HepG2 (cell line): Measurements from ENCODE around the gene SALL4. TPM values are rescaled to one million over a fixed set of nuclear protein-coding genes. Genes with fewer than 3 reads are reported as not detected.

Experiments
- CHD2 ChIP-seq: IDR thresholded peaks from 2 replicates; pipeline ENCODE4 v1.6.1; 2011; ENCODE audit warnings: low read depth, low read length, improper control_type of control experiment
- HHEX ChIP-seq: IDR thresholded peaks from 2 replicates; pipeline ENCODE4 v1.6.1; 2016; ENCODE audit warnings: control low read depth
- NCOA2 ChIP-seq: sonication (generic); formaldehyde crosslinking; IDR thresholded peaks from 2 replicates; pipeline ENCODE4 v1.8.0; 2022; ENCODE audit warnings: inconsistent platforms
- PLRG1 ChIP-seq: fragments of 450-650 bp; conservative IDR thresholded peaks from 2 replicates; pipeline ENCODE4 v1.6.1; 2016
- POGZ ChIP-seq: sonication (generic); formaldehyde crosslinking; IDR thresholded peaks from 2 replicates; pipeline ENCODE4 v1.4.0; 2020; ENCODE audit warnings: mild to moderate bottlenecking, missing genetic modification reagents
- SRY ChIP-seq: sonication (generic); formaldehyde crosslinking; IDR thresholded peaks from 2 replicates; pipeline ENCODE4 v1.8.0; 2022; ENCODE audit warnings: mild to moderate bottlenecking, missing genetic modification reagents
- TEAD3 ChIP-seq: optimal IDR thresholded peaks from 2 replicates; pipeline ENCODE3; 2016; ENCODE audit warnings: borderline replicate concordance
- ZNF232 ChIP-seq: sonication (generic); formaldehyde crosslinking; IDR thresholded peaks from 2 replicates; pipeline ENCODE4 v1.4.0; 2020; ENCODE audit warnings: missing genetic modification reagents, borderline replicate concordance
- ZNF274 ChIP-seq: sonication (generic); formaldehyde crosslinking; IDR thresholded peaks from 2 replicates; pipeline ENCODE4 v1.5.1; 2020; ENCODE audit warnings: mild to moderate bottlenecking, missing genetic modification reagents
- ZNF326 ChIP-seq: sonication (generic); formaldehyde crosslinking; IDR thresholded peaks from 2 replicates; pipeline ENCODE4 v1.4.0; 2020; ENCODE audit warnings: missing genetic modification reagents, borderline replicate concordance
- ZNF333 ChIP-seq: sonication (generic); formaldehyde crosslinking; IDR thresholded peaks from 2 replicates; pipeline ENCODE4 v1.4.0; 2020; ENCODE audit warnings: mild to moderate bottlenecking, missing genetic modification reagents, borderline replicate concordance
- ZSCAN30 ChIP-seq: sonication (generic); formaldehyde crosslinking; IDR thresholded peaks from 2 replicates; pipeline ENCODE4 v1.5.0; 2020; ENCODE audit warnings: mild to moderate bottlenecking, missing genetic modification reagents
- polyA plus RNA-seq, 8 experiments: library from polyadenylated mRNA; depleted of rRNA in 3 of 8; stranded (reverse) in 7 of 8; unstranded in 1 of 8; fragments of >200 nt; fragmentation: Illumina TruSeq in 4 of 8; extraction: Trizol in 4 of 8; gene quantifications; 2 replicates each; pipeline versions ENCODE4 v1.2.1 to v1.2.3, GENCODE V29; 2011 to 2016; ENCODE audit warnings: low read depth in 4 of 8, missing spikeins in 1 of 8, mixed read lengths in 1 of 8; ENCODE audit not compliant: insufficient read depth in 1 of 8
- total RNA-seq, 5 experiments: library from RNA; depleted of rRNA; stranded (reverse); fragments of >200 nt; fragmentation: Illumina TruSeq; extraction: Trizol; gene quantifications; 2 replicates each; pipeline ENCODE4 v1.2.3, GENCODE V29; 2016; ENCODE audit warnings: low read depth in 1 of 5
- TF ChIP-seq, protein P1 (sequence below): sonication (generic); formaldehyde crosslinking; IDR thresholded peaks from 2 replicates; pipeline ENCODE4 v1.5.0; 2020; ENCODE audit warnings: mild to moderate bottlenecking, missing genetic modification reagents
- TF ChIP-seq, protein P2 (sequence below): sonication (generic); formaldehyde crosslinking; IDR thresholded peaks from 2 replicates; pipeline ENCODE4 v1.4.0; 2020; ENCODE audit warnings: missing genetic modification reagents, borderline replicate concordance
- TF ChIP-seq, protein P3 (sequence below): sonication (generic); formaldehyde crosslinking; IDR thresholded peaks from 2 replicates; pipeline ENCODE4 v1.5.0; 2020; ENCODE audit warnings: missing genetic modification reagents, mild to moderate bottlenecking, borderline replicate concordance
- TF ChIP-seq, protein P4 (sequence below): sonication (generic); formaldehyde crosslinking; IDR thresholded peaks from 2 replicates; pipeline ENCODE4 v1.4.0; 2020; ENCODE audit warnings: missing genetic modification reagents
- TF ChIP-seq, protein P5 (sequence below): sonication (generic); formaldehyde crosslinking; conservative IDR thresholded peaks from 2 replicates; pipeline ENCODE4 v1.4.0; 2020; ENCODE audit warnings: missing genetic modification reagents
- TF ChIP-seq, protein P6 (sequence below): IDR thresholded peaks from 2 replicates; pipeline ENCODE4 v1.6.1; 2016; ENCODE audit warnings: low read depth, control low read depth

SALL4 gene
- total and polyA plus RNA-seq, 2 of the 13 experiments (the other 11 are each of a cell fraction or from before 2014, with no cell fraction given), result 0.33 to 1.8 TPM

DNA sequence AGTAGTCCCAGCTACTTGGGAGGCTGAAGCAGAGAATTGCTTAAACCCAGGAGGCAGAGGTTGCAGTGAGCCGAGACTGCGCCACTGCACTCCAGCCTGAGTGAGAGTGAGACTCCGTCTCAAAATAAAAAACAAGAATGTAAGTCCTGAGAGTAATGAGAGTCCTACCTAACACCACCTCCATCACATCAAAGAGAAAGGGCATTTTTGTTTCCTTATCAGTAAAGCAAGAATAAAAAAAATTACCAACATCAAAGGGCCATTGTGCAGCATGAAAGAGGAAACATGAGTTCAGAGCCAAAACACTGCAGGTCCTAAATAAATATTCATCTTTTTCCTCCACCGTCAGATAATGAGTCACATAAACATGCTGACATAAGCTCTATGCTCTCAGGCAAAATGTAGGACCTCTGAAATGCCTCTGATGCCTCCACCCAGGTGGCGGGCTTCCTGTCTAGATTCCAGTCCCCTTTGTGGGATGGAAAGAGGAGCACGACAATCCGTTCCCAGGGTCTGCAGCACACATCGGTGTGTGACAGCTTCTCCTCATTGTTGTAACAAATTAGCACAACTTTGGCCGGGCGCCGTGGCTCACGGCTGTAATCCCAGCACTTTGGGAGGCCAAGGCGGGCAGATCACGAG, 41.3 kb downstream of the SALL4 start (continued):
- no peak for TF ChIP-seq ZNF274
- TF ChIP-seq, protein P1, sequence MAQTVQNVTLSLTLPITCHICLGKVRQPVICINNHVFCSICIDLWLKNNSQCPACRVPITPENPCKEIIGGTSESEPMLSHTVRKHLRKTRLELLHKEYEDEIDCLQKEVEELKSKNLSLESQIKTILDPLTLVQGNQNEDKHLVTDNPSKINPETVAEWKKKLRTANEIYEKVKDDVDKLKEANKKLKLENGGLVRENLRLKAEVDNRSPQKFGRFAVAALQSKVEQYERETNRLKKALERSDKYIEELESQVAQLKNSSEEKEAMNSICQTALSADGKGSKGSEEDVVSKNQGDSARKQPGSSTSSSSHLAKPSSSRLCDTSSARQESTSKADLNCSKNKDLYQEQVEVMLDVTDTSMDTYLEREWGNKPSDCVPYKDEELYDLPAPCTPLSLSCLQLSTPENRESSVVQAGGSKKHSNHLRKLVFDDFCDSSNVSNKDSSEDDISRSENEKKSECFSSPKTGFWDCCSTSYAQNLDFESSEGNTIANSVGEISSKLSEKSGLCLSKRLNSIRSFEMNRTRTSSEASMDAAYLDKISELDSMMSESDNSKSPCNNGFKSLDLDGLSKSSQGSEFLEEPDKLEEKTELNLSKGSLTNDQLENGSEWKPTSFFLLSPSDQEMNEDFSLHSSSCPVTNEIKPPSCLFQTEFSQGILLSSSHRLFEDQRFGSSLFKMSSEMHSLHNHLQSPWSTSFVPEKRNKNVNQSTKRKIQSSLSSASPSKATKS, result no peak
- TF ChIP-seq ZNF326 (CRISPR knock-in tag), result no peak
- TF ChIP-seq CHD2, result no peak
- TF ChIP-seq PLRG1, result no peak
- TF ChIP-seq ZSCAN30 (CRISPR knock-in tag), result no peak
- TF ChIP-seq, protein P2, sequence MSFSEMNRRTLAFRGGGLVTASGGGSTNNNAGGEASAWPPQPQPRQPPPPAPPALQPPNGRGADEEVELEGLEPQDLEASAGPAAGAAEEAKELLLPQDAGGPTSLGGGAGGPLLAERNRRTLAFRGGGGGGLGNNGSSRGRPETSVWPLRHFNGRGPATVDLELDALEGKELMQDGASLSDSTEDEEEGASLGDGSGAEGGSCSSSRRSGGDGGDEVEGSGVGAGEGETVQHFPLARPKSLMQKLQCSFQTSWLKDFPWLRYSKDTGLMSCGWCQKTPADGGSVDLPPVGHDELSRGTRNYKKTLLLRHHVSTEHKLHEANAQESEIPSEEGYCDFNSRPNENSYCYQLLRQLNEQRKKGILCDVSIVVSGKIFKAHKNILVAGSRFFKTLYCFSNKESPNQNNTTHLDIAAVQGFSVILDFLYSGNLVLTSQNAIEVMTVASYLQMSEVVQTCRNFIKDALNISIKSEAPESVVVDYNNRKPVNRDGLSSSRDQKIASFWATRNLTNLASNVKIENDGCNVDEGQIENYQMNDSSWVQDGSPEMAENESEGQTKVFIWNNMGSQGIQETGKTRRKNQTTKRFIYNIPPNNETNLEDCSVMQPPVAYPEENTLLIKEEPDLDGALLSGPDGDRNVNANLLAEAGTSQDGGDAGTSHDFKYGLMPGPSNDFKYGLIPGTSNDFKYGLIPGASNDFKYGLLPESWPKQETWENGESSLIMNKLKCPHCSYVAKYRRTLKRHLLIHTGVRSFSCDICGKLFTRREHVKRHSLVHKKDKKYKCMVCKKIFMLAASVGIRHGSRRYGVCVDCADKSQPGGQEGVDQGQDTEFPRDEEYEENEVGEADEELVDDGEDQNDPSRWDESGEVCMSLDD (CRISPR knock-in tag), result no peak
- TF ChIP-seq, protein P3, sequence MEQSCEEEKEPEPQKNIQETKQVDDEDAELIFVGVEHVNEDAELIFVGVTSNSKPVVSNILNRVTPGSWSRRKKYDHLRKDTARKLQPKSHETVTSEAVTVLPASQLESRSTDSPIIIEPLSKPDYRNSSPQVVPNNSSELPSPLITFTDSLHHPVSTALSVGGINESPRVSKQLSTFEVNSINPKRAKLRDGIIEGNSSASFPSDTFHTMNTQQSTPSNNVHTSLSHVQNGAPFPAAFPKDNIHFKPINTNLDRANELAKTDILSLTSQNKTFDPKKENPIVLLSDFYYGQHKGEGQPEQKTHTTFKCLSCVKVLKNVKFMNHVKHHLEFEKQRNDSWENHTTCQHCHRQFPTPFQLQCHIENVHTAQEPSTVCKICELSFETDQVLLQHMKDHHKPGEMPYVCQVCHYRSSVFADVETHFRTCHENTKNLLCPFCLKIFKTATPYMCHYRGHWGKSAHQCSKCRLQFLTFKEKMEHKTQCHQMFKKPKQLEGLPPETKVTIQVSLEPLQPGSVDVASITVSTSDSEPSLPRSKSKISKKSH (CRISPR knock-in tag), result no peak
- peak; percentile 68 for TF ChIP-seq TEAD3 (CRISPR knock-in tag)
- no peak for TF ChIP-seq SRY (CRISPR knock-in tag)
- peak; percentile 47; the same call in 1 of the 2 replicates for TF ChIP-seq POGZ (CRISPR knock-in tag)
- TF ChIP-seq NCOA2, result peak; percentile 85
- TF ChIP-seq, protein P4, sequence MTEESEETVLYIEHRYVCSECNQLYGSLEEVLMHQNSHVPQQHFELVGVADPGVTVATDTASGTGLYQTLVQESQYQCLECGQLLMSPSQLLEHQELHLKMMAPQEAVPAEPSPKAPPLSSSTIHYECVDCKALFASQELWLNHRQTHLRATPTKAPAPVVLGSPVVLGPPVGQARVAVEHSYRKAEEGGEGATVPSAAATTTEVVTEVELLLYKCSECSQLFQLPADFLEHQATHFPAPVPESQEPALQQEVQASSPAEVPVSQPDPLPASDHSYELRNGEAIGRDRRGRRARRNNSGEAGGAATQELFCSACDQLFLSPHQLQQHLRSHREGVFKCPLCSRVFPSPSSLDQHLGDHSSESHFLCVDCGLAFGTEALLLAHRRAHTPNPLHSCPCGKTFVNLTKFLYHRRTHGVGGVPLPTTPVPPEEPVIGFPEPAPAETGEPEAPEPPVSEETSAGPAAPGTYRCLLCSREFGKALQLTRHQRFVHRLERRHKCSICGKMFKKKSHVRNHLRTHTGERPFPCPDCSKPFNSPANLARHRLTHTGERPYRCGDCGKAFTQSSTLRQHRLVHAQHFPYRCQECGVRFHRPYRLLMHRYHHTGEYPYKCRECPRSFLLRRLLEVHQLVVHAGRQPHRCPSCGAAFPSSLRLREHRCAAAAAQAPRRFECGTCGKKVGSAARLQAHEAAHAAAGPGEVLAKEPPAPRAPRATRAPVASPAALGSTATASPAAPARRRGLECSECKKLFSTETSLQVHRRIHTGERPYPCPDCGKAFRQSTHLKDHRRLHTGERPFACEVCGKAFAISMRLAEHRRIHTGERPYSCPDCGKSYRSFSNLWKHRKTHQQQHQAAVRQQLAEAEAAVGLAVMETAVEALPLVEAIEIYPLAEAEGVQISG (CRISPR knock-in tag), result peak; percentile 22; the same call in 1 of the 2 replicates
- TF ChIP-seq HHEX (CRISPR knock-in tag), result no peak
- TF ChIP-seq, protein P5, sequence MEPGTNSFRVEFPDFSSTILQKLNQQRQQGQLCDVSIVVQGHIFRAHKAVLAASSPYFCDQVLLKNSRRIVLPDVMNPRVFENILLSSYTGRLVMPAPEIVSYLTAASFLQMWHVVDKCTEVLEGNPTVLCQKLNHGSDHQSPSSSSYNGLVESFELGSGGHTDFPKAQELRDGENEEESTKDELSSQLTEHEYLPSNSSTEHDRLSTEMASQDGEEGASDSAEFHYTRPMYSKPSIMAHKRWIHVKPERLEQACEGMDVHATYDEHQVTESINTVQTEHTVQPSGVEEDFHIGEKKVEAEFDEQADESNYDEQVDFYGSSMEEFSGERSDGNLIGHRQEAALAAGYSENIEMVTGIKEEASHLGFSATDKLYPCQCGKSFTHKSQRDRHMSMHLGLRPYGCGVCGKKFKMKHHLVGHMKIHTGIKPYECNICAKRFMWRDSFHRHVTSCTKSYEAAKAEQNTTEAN (CRISPR knock-in tag), result peak; percentile 64
- TF ChIP-seq, protein P6, sequence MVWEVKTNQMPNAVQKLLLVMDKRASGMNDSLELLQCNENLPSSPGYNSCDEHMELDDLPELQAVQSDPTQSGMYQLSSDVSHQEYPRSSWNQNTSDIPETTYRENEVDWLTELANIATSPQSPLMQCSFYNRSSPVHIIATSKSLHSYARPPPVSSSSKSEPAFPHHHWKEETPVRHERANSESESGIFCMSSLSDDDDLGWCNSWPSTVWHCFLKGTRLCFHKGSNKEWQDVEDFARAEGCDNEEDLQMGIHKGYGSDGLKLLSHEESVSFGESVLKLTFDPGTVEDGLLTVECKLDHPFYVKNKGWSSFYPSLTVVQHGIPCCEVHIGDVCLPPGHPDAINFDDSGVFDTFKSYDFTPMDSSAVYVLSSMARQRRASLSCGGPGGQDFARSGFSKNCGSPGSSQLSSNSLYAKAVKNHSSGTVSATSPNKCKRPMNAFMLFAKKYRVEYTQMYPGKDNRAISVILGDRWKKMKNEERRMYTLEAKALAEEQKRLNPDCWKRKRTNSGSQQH, result no peak
- no peak for TF ChIP-seq ZNF333 (CRISPR knock-in tag)
- no peak for TF ChIP-seq ZNF232
